H9 (cell line): ENCODE data around the gene CLEC3B. TPM values are rescaled to one million over a fixed set of nuclear protein-coding genes. Genes with fewer than 3 reads are reported as not detected.

Experiments used
- DNase-seq: peaks from one replicate; pipeline ENCODE4 v3.0.0-alpha.2; 2017
- H2AFZ ChIP-seq: one replicate; pipeline ENCODE4 v1.6.1; 2013; ENCODE audit warnings: mild to moderate bottlenecking, low read length, control low read depth, moderate library complexity
- H2AK5ac ChIP-seq: 2 replicates; pipeline ENCODE4 v1.6.1; 2013; ENCODE audit warnings: low read length, control low read depth, mixed read lengths; ENCODE audit not compliant: insufficient read length
- H2BK120ac ChIP-seq: one replicate; pipeline ENCODE4 v1.6.1; 2013; ENCODE audit warnings: low read depth, mild to moderate bottlenecking, low read length, control low read depth, inconsistent platforms; ENCODE audit not compliant: poor library complexity, severe bottlenecking
- H2BK12ac ChIP-seq: 2 replicates; pipeline ENCODE4 v1.6.1; 2013; ENCODE audit warnings: low read length, control low read depth, mixed read lengths, low read depth; ENCODE audit not compliant: insufficient read length
- H2BK15ac ChIP-seq: 2 replicates; pipeline ENCODE4 v1.6.1; 2013; ENCODE audit warnings: low read depth, low read length, control low read depth
- H2BK20ac ChIP-seq: one replicate; pipeline ENCODE4 v1.6.1; 2013; ENCODE audit warnings: low read depth, mild to moderate bottlenecking, low read length, control low read depth, inconsistent platforms; ENCODE audit not compliant: poor library complexity, severe bottlenecking
- H2BK5ac ChIP-seq: 2 replicates; pipeline ENCODE4 v1.6.1; 2013; ENCODE audit warnings: low read length, control low read depth, mixed read lengths; ENCODE audit not compliant: insufficient read length
- H3K14ac ChIP-seq: 2 replicates; pipeline ENCODE4 v1.6.1; 2013; ENCODE audit warnings: low read length, control low read depth; ENCODE audit not compliant: insufficient read depth
- H3K18ac ChIP-seq: 2 replicates; pipeline ENCODE4 v1.6.1; 2013; ENCODE audit warnings: low read depth, mild to moderate bottlenecking, mixed read lengths, low read length, control low read depth; ENCODE audit not compliant: insufficient read length
- H3K23ac ChIP-seq: 2 replicates; pipeline ENCODE4 v1.6.1; 2013; ENCODE audit warnings: low read length, control low read depth, mixed read lengths, low read depth; ENCODE audit not compliant: insufficient read length
- H3K23me2 ChIP-seq: 2 replicates; pipeline ENCODE4 v1.6.1; 2013; ENCODE audit warnings: low read depth, mild to moderate bottlenecking, mixed read lengths, low read length, control low read depth; ENCODE audit not compliant: insufficient read length, poor library complexity, severe bottlenecking
- H3K27ac ChIP-seq: 2 replicates; pipeline ENCODE4 v1.5.1; 2013; ENCODE audit warnings: low read length, control low read depth, mixed read lengths, low read depth; ENCODE audit not compliant: insufficient read length
- H3K27me3 ChIP-seq: 2 replicates; pipeline ENCODE4 v1.6.1; 2013; ENCODE audit warnings: low read length, control low read depth, inconsistent platforms; ENCODE audit not compliant: insufficient read depth
- H3K4ac ChIP-seq: 2 replicates; pipeline ENCODE4 v1.6.1; 2013; ENCODE audit warnings: low read depth, mild to moderate bottlenecking, control low read depth, inconsistent platforms, low read length, moderate library complexity
- H3K4me1 ChIP-seq: 2 replicates; pipeline ENCODE4 v1.6.1; 2013; ENCODE audit warnings: low read length, control low read depth, inconsistent platforms; ENCODE audit not compliant: insufficient read depth
- H3K4me2 ChIP-seq: 2 replicates; pipeline ENCODE4 v1.6.1; 2013; ENCODE audit warnings: low read length, control low read depth, mixed read lengths; ENCODE audit not compliant: insufficient read length, insufficient read depth
- H3K56ac ChIP-seq: 2 replicates; pipeline ENCODE4 v1.6.1; 2013; ENCODE audit warnings: low read depth, mild to moderate bottlenecking, mixed read lengths, low read length, control low read depth; ENCODE audit not compliant: insufficient read length
- H3K79me1 ChIP-seq: 2 replicates; pipeline ENCODE4 v1.6.1; 2013; ENCODE audit warnings: low read depth, mild to moderate bottlenecking, moderate library complexity, low read length, control low read depth, inconsistent platforms; ENCODE audit not compliant: insufficient read depth, poor library complexity, severe bottlenecking
- H3K79me2 ChIP-seq: 2 replicates; pipeline ENCODE4 v1.6.1; 2013; ENCODE audit warnings: low read length, control low read depth, inconsistent platforms; ENCODE audit not compliant: insufficient read depth
- H3K9ac ChIP-seq: 2 replicates; pipeline ENCODE4 v1.6.1; 2013; ENCODE audit warnings: low read length, control low read depth, mixed read lengths; ENCODE audit not compliant: insufficient read length; ENCODE audit errors: extremely low read depth
- H3K9me3 ChIP-seq: one replicate; pipeline ENCODE4 v1.6.1; 2013; ENCODE audit warnings: low read depth, low read length, inconsistent platforms; ENCODE audit not compliant: control insufficient read depth
- H3T11ph ChIP-seq: one replicate; pipeline ENCODE4 v1.6.1; 2013; ENCODE audit warnings: mild to moderate bottlenecking, low read length, control low read depth, inconsistent platforms
- H4K20me1 ChIP-seq: one replicate; pipeline ENCODE4 v1.6.1; 2013; ENCODE audit not compliant: control insufficient read depth, insufficient read length, insufficient read depth
- H4K5ac ChIP-seq: 2 replicates; pipeline ENCODE4 v1.6.1; 2013; ENCODE audit warnings: low read depth, mild to moderate bottlenecking, mixed read lengths, low read length, control low read depth; ENCODE audit not compliant: insufficient read length
- H4K8ac ChIP-seq: replicated peaks from 2 replicates; pipeline ENCODE4 v1.6.1; 2013; ENCODE audit warnings: low read length, control low read depth, mixed read lengths, low read depth; ENCODE audit not compliant: insufficient read length
- H4K91ac ChIP-seq: 2 replicates; pipeline ENCODE4 v1.6.1; 2013; ENCODE audit warnings: low read depth, mild to moderate bottlenecking, moderate library complexity, mixed read lengths, low read length, control low read depth; ENCODE audit not compliant: insufficient read length
- H3K27ac Mint-ChIP-seq, 3 experiments: 2 replicates in 2 of 3; 3 replicates in 1 of 3; pipeline ENCODE4 v1.8.0; 2020 to 2021; ENCODE audit warnings: mixed read lengths in 3 of 3, mild to moderate bottlenecking in 1 of 3, moderate library complexity in 1 of 3
- H3K27me3 Mint-ChIP-seq: 2 replicates; pipeline ENCODE4 v1.8.0; 2021; ENCODE audit warnings: low read depth, mild to moderate bottlenecking, moderate library complexity, mixed read lengths
- H3K36me3 Mint-ChIP-seq, 3 experiments: 2 replicates in 2 of 3; 3 replicates in 1 of 3; pipeline ENCODE4 v1.8.0; 2020 to 2021; ENCODE audit warnings: low read depth in 3 of 3, mixed read lengths in 3 of 3; ENCODE audit not compliant: insufficient read depth in 1 of 3
- H3K4me1 Mint-ChIP-seq, 2 experiments: 2 replicates each; pipeline ENCODE4 v1.8.0; 2020; ENCODE audit warnings: mixed read lengths in 2 of 2
- H3K4me3 Mint-ChIP-seq, 2 experiments: 2 replicates in 1 of 2; 3 replicates in 1 of 2; pipeline ENCODE4 v1.8.0; 2020 to 2021; ENCODE audit warnings: mild to moderate bottlenecking in 2 of 2, mixed read lengths in 2 of 2, moderate library complexity in 1 of 2
- H3K9me3 Mint-ChIP-seq, 2 experiments: 2 replicates in 1 of 2; 3 replicates in 1 of 2; pipeline ENCODE4 v1.8.0; 2020; ENCODE audit warnings: mild to moderate bottlenecking in 2 of 2, mixed read lengths in 2 of 2, moderate library complexity in 1 of 2
- CTCF ChIP-seq: fragments of 200-600 bp; sonication (generic); conservative IDR thresholded peaks from 3 replicates; pipeline ENCODE4 v1.8.0; 2021; ENCODE audit warnings: antibody characterized with exemption, mild to moderate bottlenecking
- WGBS: extraction: QIAGEN DNeasy Blood & Tissue Kit; methylation state at CpG from one replicate; pipeline ENCODE4 v1.1.7; 2013; ENCODE audit warnings: missing lambda C conversion rate, low lambda C conversion rate, mixed read lengths; ENCODE audit not compliant: insufficient read length; ENCODE audit errors: extremely low coverage; 5-methylcytosine and 5-hydroxymethylcytosine counted together
- total RNA-seq: library from RNA; stranded (reverse); gene quantifications from 2 replicates; pipeline ENCODE4 v1.2.1, GENCODE V29; 2021

The CLEC3B gene
- total RNA-seq, 1 experiment from 2014 or later: not detected

- Histone ChIP-seq H3K14ac (no peak overlapping the region), H3K9ac (no peak overlapping the region), H2BK20ac (no peak overlapping the region), H3K27me3 (no peaks in the 10 kb centered on the region), H3K4ac (no peak overlapping the region), H3K4me1 (no peaks in the 10 kb centered on the region), H4K91ac (no peak overlapping the region), H3K4me2 (no peak overlapping the region), H3K23ac (no peak overlapping the region), H2BK15ac (no peak overlapping the region), H4K20me1 (no peaks in the 10 kb centered on the region), H2AK5ac (no peak overlapping the region), H3K27ac (no peak overlapping the region), H3K18ac (no peak overlapping the region), H4K8ac (no peak overlapping the region), H3K56ac (no peak overlapping the region), H3K23me2 (no peaks in the 10 kb centered on the region), H2BK120ac (no peak overlapping the region), H3K79me2 (no peaks in the 10 kb centered on the region), H4K5ac (no peak overlapping the region), H3T11ph (no peak overlapping the region), H2BK12ac (no peak overlapping the region), H2BK5ac (no peak overlapping the region), H2AFZ (no peak overlapping the region), H3K9me3 (no peaks in the 10 kb centered on the region), H3K79me1 (no peaks in the 10 kb centered on the region)
- H3K4me3 Mint-ChIP-seq: no peak overlapping the region
- H3K27me3 Mint-ChIP-seq: peaks cover 1% of the 10 kb centered on the region; the same call in 1 of the 2 replicates
- H3K4me1 Mint-ChIP-seq: peaks cover 16 to 20% of the 10 kb centered on the region in 2 experiments
- no peaks in the 10 kb centered on the region for H3K9me3 Mint-ChIP-seq
- no CpG with 5 or more reads among the region's 2 CpGs for WGBS
- peaks cover 15 to 18% (median 16%) of the 10 kb centered on the region in 3 experiments for H3K36me3 Mint-ChIP-seq
- no peak for DNase-seq
- no peak for TF ChIP-seq CTCF
- no peak overlapping the region for H3K27ac Mint-ChIP-seq
Observed at GRCh38 chr3:45016916-45017315, 9.2 kb upstream of the CLEC3B start.
